ENCODE results near the gene DPF1.
"Not testable (repeated sequence)": the region's sequence is repeated elsewhere in the genome, so short reads cannot be mapped to it uniquely, and the experiment has no call there.

DPF1 gene

DNA sequence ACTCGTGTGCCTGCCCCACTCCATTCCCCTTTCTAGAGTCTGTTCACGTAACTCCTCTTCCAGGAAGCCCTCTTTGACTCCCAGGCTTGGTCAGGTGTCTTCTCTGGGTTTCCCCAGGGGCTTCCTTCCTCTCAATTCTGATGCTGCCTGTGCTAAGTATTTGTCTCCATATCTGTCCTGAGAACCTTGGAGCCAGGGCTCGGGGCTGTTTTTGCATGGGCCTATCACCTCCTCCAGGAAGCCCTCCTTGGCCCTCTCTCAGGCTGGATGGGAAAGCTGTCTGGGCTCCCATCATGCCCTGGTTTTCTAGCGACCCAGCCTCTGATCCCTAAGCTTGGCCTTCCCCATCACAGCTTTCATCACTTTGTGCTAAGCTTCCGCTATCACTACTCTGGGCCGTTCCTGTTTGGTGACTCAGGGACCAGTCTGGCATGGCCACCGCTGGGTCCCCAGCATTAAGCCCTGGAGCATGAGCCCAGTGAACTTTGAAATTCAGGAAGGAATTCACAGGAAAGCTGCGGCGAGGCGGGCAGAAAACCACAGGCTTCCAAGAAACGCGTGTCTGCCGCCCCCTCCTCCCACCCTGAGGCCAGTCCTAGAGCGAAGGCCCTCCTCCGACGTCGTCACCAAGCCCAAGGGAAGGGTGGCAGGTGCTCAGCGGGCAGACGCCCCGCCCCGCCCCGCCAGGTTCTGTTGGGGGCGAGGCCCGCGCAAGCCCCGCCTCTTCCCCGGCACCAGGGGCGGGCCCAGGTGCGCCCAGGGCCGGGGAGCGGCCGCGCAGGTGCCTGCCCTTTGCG is 39.9 kb upstream of the DPF1 start:
- Histone ChIP-seq H3K4me3 (ENCODE audit: low read depth in 1 of 2, low read length in 2 of 2) (peak overlapping the region; percentile 50 to 80), H3K4me1 (ENCODE audit: insufficient read depth, low read length) (peaks cover 16% of the 10 kb centered on the region), H3K36me3 (ENCODE audit: insufficient read depth, low read length) (no peaks in the 10 kb centered on the region), H3K27ac (ENCODE audit: low read depth, low read length) (peak overlapping the region; percentile 85), H3K27me3 (ENCODE audit: control insufficient read depth in 1 of 2, insufficient read depth in 2 of 2, low read length in 2 of 2) (peaks cover 0 to 11% of the 10 kb centered on the region in 2 donors), H3K9me3 (ENCODE audit: low read length) (no peaks in the 10 kb centered on the region), H3K9ac (ENCODE audit: low read length) (no peak overlapping the region)

- Histone ChIP-seq H3K9me3 (ENCODE audit: low read length) (no peaks in the 10 kb centered on the region), H3K9ac (ENCODE audit: low read length) (no peak overlapping the region), H3K4me3 (ENCODE audit: low read depth in 1 of 2, low read length in 2 of 2) (no peak overlapping the region), H3K27me3 (ENCODE audit: control insufficient read depth in 1 of 2, insufficient read depth in 2 of 2, low read length in 2 of 2) (peaks cover 0 to 11% of the 10 kb centered on the region in 2 donors), H3K36me3 (ENCODE audit: insufficient read depth, low read length) (no peaks in the 10 kb centered on the region), H3K27ac (ENCODE audit: low read depth, low read length) (no peak overlapping the region), H3K4me1 (ENCODE audit: insufficient read depth, low read length) (peaks cover 16% of the 10 kb centered on the region)
Observed at GRCh38 chr19:38262585-38263268, 38.7 kb upstream of the DPF1 start.

- H3K36me3 ChIP-seq (ENCODE audit: insufficient read depth, low read length); H3K9me3 ChIP-seq (ENCODE audit: low read length); H3K9ac ChIP-seq (ENCODE audit: low read length); H3K4me3 ChIP-seq (ENCODE audit: low read depth in 1 of 2, low read length in 2 of 2); H3K27ac ChIP-seq (ENCODE audit: low read depth, low read length): not testable (repeated sequence)
- Histone ChIP-seq H3K27me3 (ENCODE audit: control insufficient read depth in 1 of 2, insufficient read depth in 2 of 2, low read length in 2 of 2) (peaks cover 0 to 11% of the 10 kb centered on the region in 2 donors), H3K4me1 (ENCODE audit: insufficient read depth, low read length) (peaks cover 12% of the 10 kb centered on the region)
Observed at GRCh38 chr19:38261942-38262341, 37.9 kb upstream of the DPF1 start.

DNA sequence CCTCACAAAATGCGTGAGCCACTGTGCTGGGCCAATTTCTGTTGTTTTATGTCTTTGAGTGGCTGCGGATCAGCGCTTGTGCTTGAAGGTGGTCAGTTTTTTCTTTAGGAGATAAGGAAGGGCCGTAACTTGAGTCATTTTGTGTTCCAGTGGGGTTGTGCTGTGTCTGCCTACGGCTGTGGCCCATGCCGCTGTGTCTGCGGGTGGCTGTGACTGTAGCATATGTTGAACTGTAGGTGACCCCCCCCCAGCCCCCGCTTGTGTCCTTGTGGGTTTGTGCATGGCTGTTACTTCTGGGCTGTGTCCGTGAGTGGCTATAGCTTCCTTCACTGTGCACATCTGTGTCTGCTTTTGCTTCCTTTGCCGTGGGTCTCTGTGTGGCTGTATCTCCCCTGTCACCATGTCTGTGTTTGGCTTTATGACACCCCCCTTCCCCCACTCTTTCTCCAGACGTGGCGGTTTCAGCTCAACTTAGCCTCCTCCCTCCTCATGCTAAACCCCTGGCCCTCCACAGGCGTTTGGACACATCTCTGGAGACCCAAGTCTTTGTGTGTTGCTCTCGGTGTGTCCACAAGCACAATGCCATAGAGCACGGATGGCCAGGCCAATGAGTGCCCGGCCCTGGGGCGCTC is 31.5 kb upstream of the DPF1 start:
- Histone ChIP-seq H3K36me3 (ENCODE audit: insufficient read depth, low read length) (no peaks in the 10 kb centered on the region), H3K9me3 (ENCODE audit: low read length) (no peaks in the 10 kb centered on the region), H3K4me3 (ENCODE audit: low read depth in 1 of 2, low read length in 2 of 2) (peak overlapping the region; percentile 77 to 85), H3K27me3 (ENCODE audit: control insufficient read depth in 1 of 2, insufficient read depth in 2 of 2, low read length in 2 of 2) (peaks cover 0 to 9% of the 10 kb centered on the region in 2 donors), H3K27ac (ENCODE audit: low read depth, low read length) (peak overlapping the region; percentile 95), H3K4me1 (ENCODE audit: insufficient read depth, low read length) (peaks cover 29% of the 10 kb centered on the region), H3K9ac (ENCODE audit: low read length) (peak overlapping the region; percentile 70)

GRCh38 chr19:38253788-38254187 is 29.8 kb upstream of the DPF1 start:
- peak overlapping the region; percentile 77 to 85 for H3K4me3 ChIP-seq (ENCODE audit: low read depth in 1 of 2, low read length in 2 of 2)
- H3K27ac ChIP-seq (ENCODE audit: low read depth, low read length) = peak overlapping the region; percentile 95

GRCh38 chr19:38252941-38253691 is 29.1 kb upstream of the DPF1 start:
- Histone ChIP-seq H3K9me3 (ENCODE audit: low read length) (no peaks in the 10 kb centered on the region), H3K27ac (ENCODE audit: low read depth, low read length) (peak overlapping the region; percentile 95), H3K36me3 (ENCODE audit: insufficient read depth, low read length) (peaks cover 4% of the 10 kb centered on the region), H3K4me1 (ENCODE audit: insufficient read depth, low read length) (peaks cover 37% of the 10 kb centered on the region), H3K4me3 (ENCODE audit: low read depth in 1 of 2, low read length in 2 of 2) (peak overlapping the region; percentile 77 to 85), H3K9ac (ENCODE audit: low read length) (peak overlapping the region; percentile 92), H3K27me3 (ENCODE audit: control insufficient read depth in 1 of 2, insufficient read depth in 2 of 2, low read length in 2 of 2) (peaks cover 0 to 9% of the 10 kb centered on the region in 2 donors)

More at GRCh38 chr19:38253788-38254187, 29.8 kb upstream of the DPF1 start:
- peaks cover 33% of the 10 kb centered on the region for H3K4me1 ChIP-seq (ENCODE audit: insufficient read depth, low read length)
- H3K9ac ChIP-seq (ENCODE audit: low read length) = peak overlapping the region; percentile 92
- H3K27me3 ChIP-seq (ENCODE audit: control insufficient read depth in 1 of 2, insufficient read depth in 2 of 2, low read length in 2 of 2) = peaks cover 0 to 9% of the 10 kb centered on the region in 2 donors
- no peaks in the 10 kb centered on the region for H3K9me3 ChIP-seq (ENCODE audit: low read length)
- no peaks in the 10 kb centered on the region for H3K36me3 ChIP-seq (ENCODE audit: insufficient read depth, low read length)

DNA sequence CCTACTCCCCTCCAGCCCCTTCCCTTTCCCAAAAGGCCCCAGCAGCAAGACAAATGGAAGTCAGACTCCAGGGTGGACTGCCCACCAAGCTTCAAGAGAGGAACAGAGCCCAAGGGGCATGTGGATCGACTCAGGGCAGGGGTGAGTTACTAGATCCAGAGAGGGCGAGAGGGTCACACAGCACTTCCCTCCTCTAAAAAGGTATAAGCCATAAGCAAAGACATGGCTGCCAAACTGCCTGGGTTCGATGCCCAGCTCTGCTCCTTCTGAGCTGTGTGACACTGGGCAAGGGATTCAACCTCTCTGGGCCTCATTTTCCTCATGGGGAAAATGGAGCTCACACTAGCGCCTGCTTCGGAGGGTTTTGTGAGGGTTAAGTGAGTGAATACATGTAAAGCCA is 28.4 kb upstream of the DPF1 start:
- peak overlapping the region; percentile 24 to 77 for H3K4me3 ChIP-seq (ENCODE audit: low read depth in 1 of 2, low read length in 2 of 2)
- H3K4me1 ChIP-seq (ENCODE audit: insufficient read depth, low read length) = peaks cover 39% of the 10 kb centered on the region
- H3K9me3 ChIP-seq (ENCODE audit: low read length) = no peaks in the 10 kb centered on the region
- H3K36me3 ChIP-seq (ENCODE audit: insufficient read depth, low read length) = peaks cover 5% of the 10 kb centered on the region
- peak overlapping the region; percentile 92 for H3K9ac ChIP-seq (ENCODE audit: low read length)
- H3K27ac ChIP-seq (ENCODE audit: low read depth, low read length) = peak overlapping the region; percentile 95
- H3K27me3 ChIP-seq (ENCODE audit: control insufficient read depth in 1 of 2, insufficient read depth in 2 of 2, low read length in 2 of 2) = peaks cover 0 to 9% of the 10 kb centered on the region in 2 donors

DNA sequence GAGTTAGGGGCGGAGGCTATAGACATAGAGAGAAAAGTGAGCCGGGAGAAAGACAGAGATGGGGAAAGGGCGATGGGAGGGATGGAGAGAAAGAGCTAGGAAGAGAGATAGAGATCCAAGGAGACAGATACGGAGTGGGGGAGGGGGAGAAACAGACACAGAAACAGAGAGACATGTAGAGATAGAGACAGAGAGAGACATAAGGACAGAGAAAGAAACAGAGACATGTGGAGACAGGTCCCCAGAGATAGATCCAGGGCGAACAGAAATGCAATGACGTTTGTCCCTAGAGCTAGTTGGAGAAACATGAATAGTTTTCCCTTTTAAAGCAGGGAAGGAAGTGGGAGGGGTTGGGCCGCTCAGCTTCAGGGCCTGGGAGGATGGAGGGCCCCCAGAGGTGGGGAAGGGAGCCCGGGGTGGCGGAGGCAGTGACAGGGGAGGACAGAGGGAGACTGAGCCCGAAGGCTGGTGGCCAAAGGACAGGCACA is 27.6 kb upstream of the DPF1 start:
- H3K9ac ChIP-seq (ENCODE audit: low read length) = peak overlapping the region; percentile 92
- peaks cover 39% of the 10 kb centered on the region for H3K4me1 ChIP-seq (ENCODE audit: insufficient read depth, low read length)
- peaks cover 0 to 5% of the 10 kb centered on the region in 2 donors for H3K27me3 ChIP-seq (ENCODE audit: control insufficient read depth in 1 of 2, insufficient read depth in 2 of 2, low read length in 2 of 2)

GRCh38 chr19:38250821-38251563 is 27.0 kb upstream of the DPF1 start:
- peak overlapping the region; percentile 92 for H3K9ac ChIP-seq (ENCODE audit: low read length)
- no peaks in the 10 kb centered on the region for H3K27me3 ChIP-seq (ENCODE audit: control insufficient read depth in 1 of 2, insufficient read depth in 2 of 2, low read length in 2 of 2)
- H3K36me3 ChIP-seq (ENCODE audit: insufficient read depth, low read length) = peaks cover 5% of the 10 kb centered on the region
- peak overlapping the region; percentile 95 for H3K27ac ChIP-seq (ENCODE audit: low read depth, low read length)
- H3K4me3 ChIP-seq (ENCODE audit: low read depth in 1 of 2, low read length in 2 of 2) = peak overlapping the region; percentile 2 to 77
- H3K9me3 ChIP-seq (ENCODE audit: low read length) = no peaks in the 10 kb centered on the region
- H3K4me1 ChIP-seq (ENCODE audit: insufficient read depth, low read length) = peaks cover 46% of the 10 kb centered on the region

More for the DNA sequence above, 27.6 kb upstream of the DPF1 start:
- Histone ChIP-seq H3K36me3 (ENCODE audit: insufficient read depth, low read length) (peaks cover 5% of the 10 kb centered on the region), H3K27ac (ENCODE audit: low read depth, low read length) (peak overlapping the region; percentile 95), H3K4me3 (ENCODE audit: low read depth in 1 of 2, low read length in 2 of 2) (peak overlapping the region; percentile 24 to 77), H3K9me3 (ENCODE audit: low read length) (no peaks in the 10 kb centered on the region)

DNA sequence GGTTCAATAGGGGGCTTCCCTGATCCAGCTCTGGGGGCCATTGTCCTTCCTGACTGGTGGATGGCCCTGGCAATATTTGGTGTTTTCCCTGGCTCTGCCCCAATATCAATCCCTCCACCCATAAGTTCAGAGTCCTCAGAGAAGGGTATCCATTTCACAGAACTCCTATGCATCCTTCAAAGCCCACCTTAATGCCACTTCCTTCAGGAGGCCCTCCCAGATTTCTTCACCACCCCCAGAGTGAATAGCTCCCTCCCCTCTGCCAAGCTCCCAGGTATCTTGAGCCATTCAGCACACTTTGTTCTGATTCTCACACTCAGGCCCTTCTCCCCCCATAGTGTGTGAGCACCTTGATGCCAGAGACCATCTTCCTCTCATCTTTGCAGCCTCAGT is 26.4 kb upstream of the DPF1 start:
- peak overlapping the region; percentile 95 for H3K27ac ChIP-seq (ENCODE audit: low read depth, low read length)

More for the DNA sequence above, 26.4 kb upstream of the DPF1 start:
- no peaks in the 10 kb centered on the region for H3K9me3 ChIP-seq (ENCODE audit: low read length)
- peaks cover 51% of the 10 kb centered on the region for H3K4me1 ChIP-seq (ENCODE audit: insufficient read depth, low read length)
- peaks cover 5% of the 10 kb centered on the region for H3K36me3 ChIP-seq (ENCODE audit: insufficient read depth, low read length)
- no peaks in the 10 kb centered on the region for H3K27me3 ChIP-seq (ENCODE audit: control insufficient read depth in 1 of 2, insufficient read depth in 2 of 2, low read length in 2 of 2)
- H3K4me3 ChIP-seq (ENCODE audit: low read depth in 1 of 2, low read length in 2 of 2) = peak overlapping the region; percentile 2 to 77
- no peak overlapping the region for H3K9ac ChIP-seq (ENCODE audit: low read length)
